MCF 10A (cell line): ENCODE data around the gene CHGA. TPM values are rescaled to one million over a fixed set of nuclear protein-coding genes. Genes with fewer than 3 reads are reported as not detected.
A peak's percentile ranks its signal among the peaks of the same experiment; 100 is the strongest.

Experiments
- BruUV-seq: library from RNA; stranded (reverse); fragments of 400-500 nt; replicated peaks from 2 replicates; lab custom pipeline; 2021; lab: Mats Ljungman, UMichigan
- CTCF ChIA-PET: fragments of 300-600 bp; sonication (Branson Sonifier 250); formaldehyde crosslinking; extraction: SDS; loops from one replicate; lab custom pipeline; 2021; ENCODE audit warnings: antibody characterized with exemption, inconsistent platforms; lab: Yijun Ruan, JAX
- POLR2A ChIA-PET: fragments of 300-600, 350-650 bp; sonication (Branson Sonifier 250); formaldehyde crosslinking; extraction: SDS; loops from one replicate; lab custom pipeline; 2020; ENCODE audit warnings: antibody characterized with exemption, inconsistent platforms; lab: Yijun Ruan, JAX
- DNase-seq: peaks from one replicate; pipeline ENCODE4 v3.0.0-alpha.2; 2018; ENCODE audit not compliant: unreplicated experiment
- H3K27ac Mint-ChIP-seq: one replicate; pipeline ENCODE4 v1.8.0; 2022; ENCODE audit warnings: mild to moderate bottlenecking, low read depth, mixed read lengths; ENCODE audit not compliant: unreplicated experiment
- H3K27me3 Mint-ChIP-seq: one replicate; pipeline ENCODE4 v1.8.0; 2022; ENCODE audit warnings: mixed read lengths; ENCODE audit not compliant: insufficient read depth, unreplicated experiment
- H3K36me3 Mint-ChIP-seq: one replicate; pipeline ENCODE4 v1.8.0; 2022; ENCODE audit warnings: mild to moderate bottlenecking, moderate library complexity, mixed read lengths; ENCODE audit not compliant: insufficient read depth, unreplicated experiment
- H3K4me1 Mint-ChIP-seq: one replicate; pipeline ENCODE4 v1.8.0; 2022; ENCODE audit warnings: mixed read lengths; ENCODE audit not compliant: insufficient read depth, unreplicated experiment
- H3K4me3 Mint-ChIP-seq: one replicate; pipeline ENCODE4 v1.8.0; 2022; ENCODE audit warnings: mild to moderate bottlenecking, moderate library complexity, mixed read lengths; ENCODE audit not compliant: unreplicated experiment
- H3K9me3 Mint-ChIP-seq: one replicate; pipeline ENCODE4 v1.8.0; 2022; ENCODE audit warnings: mixed read lengths; ENCODE audit not compliant: unreplicated experiment
- CTCF ChIP-seq: fragments of 200-600 bp; IDR thresholded peaks from one replicate; pipeline ENCODE4 v1.8.0; 2022; ENCODE audit warnings: antibody characterized with exemption, mild to moderate bottlenecking; ENCODE audit not compliant: unreplicated experiment
- intact Hi-C: fragments of 100-400 bp; cut with micrococcal nuclease; formaldehyde crosslinking; loops from 2 replicates; pipeline ENCODE4 v1.14.1; 2022
- total RNA-seq: library from RNA; stranded (reverse); gene quantifications from 2 replicates; pipeline ENCODE4 v1.2.3, GENCODE V29; 2022

Gene CHGA
- total RNA-seq, 1 experiment from 2014 or later, result 0.35 TPM

GRCh38 chr14:92946847-92947545 lies 24.0 kb downstream of the CHGA start:
- H3K4me3 Mint-ChIP-seq, result no peak overlapping the region
- H3K4me1 Mint-ChIP-seq, result peaks cover 17% of the 10 kb centered on the region
- no peak for DNase-seq
- CTCF ChIA-PET, result interaction anchor here (0.7 to 3.1 kb wide), 10 partner anchors 9 to 213 kb away, joined by 3 to 23 read pairs (median 3); partner anchors contain the start of gene ITPK1
- intact Hi-C loops, result loop anchor here (2.0 kb wide), 1 partner anchor 66 kb away; no protein-coding TSS in a partner anchor
- H3K27me3 Mint-ChIP-seq, result no peaks in the 10 kb centered on the region
- BruUV-seq, result no TSS peak
- no peak for TF ChIP-seq CTCF
- no peaks in the 10 kb centered on the region for H3K9me3 Mint-ChIP-seq
- H3K27ac Mint-ChIP-seq, result peak overlapping the region; percentile 70
- peaks cover 69% of the 10 kb centered on the region for H3K36me3 Mint-ChIP-seq
- POLR2A ChIA-PET, result interaction anchor here (1.2 to 1.5 kb wide), 4 partner anchors 20 to 191 kb away, joined by 3 to 8 read pairs (median 5); no protein-coding TSS in a partner anchor

- Mint-ChIP-seq H3K36me3 (peaks cover 68% of the 10 kb centered on the region), H3K9me3 (no peaks in the 10 kb centered on the region), H3K4me3 (no peak overlapping the region), H3K27ac (no peak overlapping the region), H3K4me1 (peaks cover 17% of the 10 kb centered on the region), H3K27me3 (no peaks in the 10 kb centered on the region)
- ChIA-PET POLR2A (no interaction called here), CTCF (interaction anchor here (1.2 to 3.1 kb wide), 2 partner anchors 165 kb away, joined by 5 to 23 read pairs; partner anchors contain the start of gene ITPK1)
- DNase-seq, result no peak
- BruUV-seq, result no TSS peak
- intact Hi-C loops, result no loop called here
- no peak for TF ChIP-seq CTCF
Observed at GRCh38 chr14:92948647-92949046, 25.7 kb downstream of the CHGA start.

GRCh38 chr14:92949496-92950192 lies 26.7 kb downstream of the CHGA start:
- no peaks in the 10 kb centered on the region for H3K27me3 Mint-ChIP-seq

More at GRCh38 chr14:92949496-92950192, 26.7 kb downstream of the CHGA start:
- POLR2A ChIA-PET, result no interaction called here
- no peak for TF ChIP-seq CTCF
- H3K27ac Mint-ChIP-seq, result no peak overlapping the region
- H3K9me3 Mint-ChIP-seq, result no peaks in the 10 kb centered on the region
- no peak overlapping the region for H3K4me3 Mint-ChIP-seq
- no peak for DNase-seq
- H3K36me3 Mint-ChIP-seq, result peaks cover 64% of the 10 kb centered on the region
- intact Hi-C loops, result no loop called here
- CTCF ChIA-PET, result interaction anchor here (0.7 to 1.2 kb wide), 2 partner anchors 164 to 872 kb away, joined by 3 to 5 read pairs; no protein-coding TSS in a partner anchor
- H3K4me1 Mint-ChIP-seq, result peaks cover 17% of the 10 kb centered on the region
- BruUV-seq, result no TSS peak
